Natural killer cell (primary cell): ENCODE measurements around the gene SOX6. TPM values are rescaled to one million over a fixed set of nuclear protein-coding genes. Genes with fewer than 3 reads are reported as not detected.

Experiments used
- ATAC-seq, 3 donors: fragments of 150-1000 bp in 2 of 3; fragments of 200-7000 bp in 1 of 3; cut with Tn5 transposase; 1 replicate in 1 of 3; 2 replicates in 2 of 3; pipeline ENCODE4 v1.10.0; 2021; ENCODE audit warnings: mild to moderate bottlenecking in 2 of 3, moderate library complexity in 2 of 3
- DNase-seq, 2 donors: peaks; one replicate each; pipeline versions ENCODE4 v3.0.0 to v3.0.0-alpha.2; 2013 to 2021; ENCODE audit warnings: mixed read lengths in 1 of 2
- H3K27ac ChIP-seq: one replicate; pipeline ENCODE4 v1.5.1; 2013; ENCODE audit warnings: mild to moderate bottlenecking, low read length
- H3K27me3 ChIP-seq: one replicate; pipeline ENCODE4 v1.6.1; 2013; ENCODE audit warnings: low read length; ENCODE audit not compliant: control insufficient read depth, insufficient read depth
- H3K36me3 ChIP-seq: one replicate; pipeline ENCODE4 v1.6.1; 2013; ENCODE audit warnings: low read length; ENCODE audit not compliant: control insufficient read depth, insufficient read depth
- H3K4me1 ChIP-seq: one replicate; pipeline ENCODE4 v1.6.1; 2013; ENCODE audit warnings: low read length; ENCODE audit not compliant: control insufficient read depth, insufficient read depth
- H3K4me3 ChIP-seq: one replicate; pipeline ENCODE4 v1.5.1; 2013; ENCODE audit warnings: low read length
- H3K9me3 ChIP-seq: one replicate; pipeline ENCODE4 v1.6.1; 2013; ENCODE audit warnings: low read length; ENCODE audit not compliant: control insufficient read depth, insufficient read depth
- H3K27ac Mint-ChIP-seq, 2 donors: one replicate each; pipeline ENCODE4 v1.8.0; 2022; ENCODE audit warnings: mild to moderate bottlenecking in 2 of 2, mixed read lengths in 2 of 2, moderate library complexity in 1 of 2
- H3K27me3 Mint-ChIP-seq, 2 donors: one replicate each; pipeline ENCODE4 v1.8.0; 2022; ENCODE audit warnings: low read depth in 2 of 2, mixed read lengths in 2 of 2
- H3K36me3 Mint-ChIP-seq: one replicate; pipeline ENCODE4 v1.8.0; 2022; ENCODE audit warnings: mixed read lengths
- H3K4me1 Mint-ChIP-seq, 2 donors: one replicate each; pipeline ENCODE4 v1.8.0; 2022; ENCODE audit warnings: mixed read lengths in 2 of 2
- H3K4me3 Mint-ChIP-seq: one replicate; pipeline ENCODE4 v1.8.0; 2022; ENCODE audit warnings: mild to moderate bottlenecking, moderate library complexity, mixed read lengths
- H3K9me3 Mint-ChIP-seq, 2 donors: one replicate each; pipeline ENCODE4 v1.8.0; 2022; ENCODE audit warnings: mixed read lengths in 2 of 2
- WGBS: methylation state at CpG from one replicate; pipeline ENCODE4 v1.1.7; 2013; ENCODE audit warnings: missing lambda C conversion rate; ENCODE audit not compliant: insufficient coverage; 5-methylcytosine and 5-hydroxymethylcytosine counted together
- intact Hi-C: fragments of 100-400 bp; cut with micrococcal nuclease; formaldehyde crosslinking; loops from one replicate; pipeline ENCODE4 v1.14.2; 2022
- total RNA-seq, 4 donors: library from RNA; stranded (reverse); fragments of 120-200 nt in 1 of 4; gene quantifications; one replicate each; pipeline versions ENCODE4 v1.2.3 to v1.2.4, GENCODE V29; 2013 to 2022
- TF ChIP-seq, protein P1 (sequence below): fragments of 200-600 bp; IDR thresholded peaks from one replicate; pipeline ENCODE4 v1.8.0; 2022; ENCODE audit warnings: antibody characterized with exemption

The SOX6 gene
- total RNA-seq, 3 donors from 2014 or later (not counting 1 experiment from before 2014, with no cell fraction given), result 0.27 TPM; not detected in 2

DNA sequence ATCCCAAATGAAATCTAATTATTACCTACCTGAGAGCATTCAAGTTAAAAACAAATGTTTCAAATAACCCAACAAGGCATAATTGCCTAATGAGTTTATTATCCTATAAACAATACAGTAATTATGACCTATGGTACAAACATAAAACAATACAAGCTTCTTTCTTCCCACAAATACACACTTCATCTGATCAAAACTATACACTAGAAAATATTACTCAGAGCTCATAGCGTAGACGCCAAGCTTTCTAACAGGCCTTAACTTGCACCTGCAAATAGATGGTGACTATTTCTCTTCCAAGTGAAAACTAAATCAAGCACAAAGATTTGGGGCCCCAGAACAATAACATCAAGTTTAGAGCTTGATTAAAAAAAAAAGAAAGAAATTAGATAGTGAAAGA is 78.1 kb downstream of the SOX6 start:
- peaks cover 2% of the 10 kb centered on the region in 2 donors for H3K9me3 Mint-ChIP-seq
- TF ChIP-seq, protein P1, sequence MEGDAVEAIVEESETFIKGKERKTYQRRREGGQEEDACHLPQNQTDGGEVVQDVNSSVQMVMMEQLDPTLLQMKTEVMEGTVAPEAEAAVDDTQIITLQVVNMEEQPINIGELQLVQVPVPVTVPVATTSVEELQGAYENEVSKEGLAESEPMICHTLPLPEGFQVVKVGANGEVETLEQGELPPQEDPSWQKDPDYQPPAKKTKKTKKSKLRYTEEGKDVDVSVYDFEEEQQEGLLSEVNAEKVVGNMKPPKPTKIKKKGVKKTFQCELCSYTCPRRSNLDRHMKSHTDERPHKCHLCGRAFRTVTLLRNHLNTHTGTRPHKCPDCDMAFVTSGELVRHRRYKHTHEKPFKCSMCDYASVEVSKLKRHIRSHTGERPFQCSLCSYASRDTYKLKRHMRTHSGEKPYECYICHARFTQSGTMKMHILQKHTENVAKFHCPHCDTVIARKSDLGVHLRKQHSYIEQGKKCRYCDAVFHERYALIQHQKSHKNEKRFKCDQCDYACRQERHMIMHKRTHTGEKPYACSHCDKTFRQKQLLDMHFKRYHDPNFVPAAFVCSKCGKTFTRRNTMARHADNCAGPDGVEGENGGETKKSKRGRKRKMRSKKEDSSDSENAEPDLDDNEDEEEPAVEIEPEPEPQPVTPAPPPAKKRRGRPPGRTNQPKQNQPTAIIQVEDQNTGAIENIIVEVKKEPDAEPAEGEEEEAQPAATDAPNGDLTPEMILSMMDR, result no peak
- peaks cover 8 to 21% of the 10 kb centered on the region in 2 donors for H3K27me3 Mint-ChIP-seq
- Histone ChIP-seq H3K9me3 (no peaks in the 10 kb centered on the region), H3K36me3 (no peaks in the 10 kb centered on the region), H3K27me3 (peaks cover 3% of the 10 kb centered on the region), H3K4me3 (no peak overlapping the region), H3K4me1 (no peaks in the 10 kb centered on the region), H3K27ac (no peak overlapping the region)
- ATAC-seq, result no peak
- H3K4me3 Mint-ChIP-seq, result no peak overlapping the region
- H3K4me1 Mint-ChIP-seq, result peaks cover 0 to 9% of the 10 kb centered on the region in 2 donors
- intact Hi-C loops, result no loop called here
- no peaks in the 10 kb centered on the region for H3K36me3 Mint-ChIP-seq
- DNase-seq, result no peak
- 95% methylated on average over 2 of the region's 2 CpGs for WGBS
- no peak overlapping the region for H3K27ac Mint-ChIP-seq

DNA sequence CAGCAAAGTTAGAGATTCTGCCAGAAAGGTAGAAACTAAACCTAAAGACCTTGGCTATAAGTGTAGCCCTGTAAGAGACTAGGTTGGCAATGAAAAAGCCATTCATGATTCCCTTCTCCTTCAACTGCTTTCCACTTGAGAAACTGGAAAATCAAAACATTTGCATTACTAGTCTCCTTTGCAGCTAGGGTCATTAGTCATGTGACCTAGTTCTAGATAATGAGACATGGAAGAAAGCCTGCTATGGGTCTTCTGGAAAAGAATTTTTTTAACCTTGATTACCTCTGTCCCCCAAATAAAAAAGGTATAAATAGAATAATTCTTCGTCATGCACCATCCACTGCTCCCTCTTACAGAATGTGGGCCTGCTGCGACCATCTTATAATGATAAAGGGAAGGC is 80.1 kb downstream of the SOX6 start:
- intact Hi-C loops, result no loop called here
- H3K27ac Mint-ChIP-seq, result no peak overlapping the region
- no peak overlapping the region for H3K4me3 Mint-ChIP-seq
- H3K27me3 ChIP-seq, result peaks cover 3% of the 10 kb centered on the region
- H3K36me3 Mint-ChIP-seq, result no peaks in the 10 kb centered on the region
- TF ChIP-seq, protein P1, result no peak
- DNase-seq, result no peak
- no peak overlapping the region for H3K4me3 ChIP-seq
- peaks cover 0 to 9% of the 10 kb centered on the region in 2 donors for H3K4me1 Mint-ChIP-seq
- H3K27me3 Mint-ChIP-seq, result peaks cover 8 to 21% of the 10 kb centered on the region in 2 donors
- peaks cover 0 to 2% of the 10 kb centered on the region in 2 donors for H3K9me3 Mint-ChIP-seq
- no peak for ATAC-seq
- H3K9me3 ChIP-seq, result no peaks in the 10 kb centered on the region
- WGBS, result no CpG with 5 or more reads among the region's 2 CpGs
- no peak overlapping the region for H3K27ac ChIP-seq
- H3K36me3 ChIP-seq, result no peaks in the 10 kb centered on the region
- H3K4me1 ChIP-seq, result no peaks in the 10 kb centered on the region

DNA sequence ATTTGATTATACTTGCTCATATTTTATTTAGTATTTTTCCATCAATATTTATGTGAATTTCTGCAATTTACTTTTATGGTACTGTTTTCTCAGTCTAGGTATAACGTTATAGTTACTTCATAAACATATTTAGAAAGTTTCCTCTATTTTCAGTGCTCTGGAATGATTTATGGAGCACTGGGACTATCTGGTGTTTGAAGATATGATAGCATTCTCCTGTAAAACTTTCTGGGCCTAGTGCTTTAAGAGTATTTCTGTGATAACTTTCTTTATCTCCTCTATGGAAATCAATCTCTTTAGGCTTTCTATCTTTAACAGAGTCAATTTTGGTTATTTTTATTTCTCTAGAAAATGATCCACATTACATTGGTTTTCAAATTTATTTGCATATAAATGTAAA is 85.1 kb downstream of the SOX6 start:
- TF ChIP-seq, protein P1, result no peak
- Mint-ChIP-seq H3K27me3 (no peaks in the 10 kb centered on the region), H3K9me3 (peaks cover 0 to 2% of the 10 kb centered on the region in 2 donors), H3K4me1 (no peaks in the 10 kb centered on the region), H3K36me3 (no peaks in the 10 kb centered on the region), H3K27ac (no peak overlapping the region), H3K4me3 (no peak overlapping the region)
- no peak for ATAC-seq
- DNase-seq, result no peak
- Histone ChIP-seq H3K36me3 (no peaks in the 10 kb centered on the region), H3K27ac (no peak overlapping the region), H3K27me3 (no peaks in the 10 kb centered on the region), H3K4me1 (no peaks in the 10 kb centered on the region), H3K4me3 (no peak overlapping the region), H3K9me3 (no peaks in the 10 kb centered on the region)
- no CpG with 5 or more reads among the region's 1 CpG for WGBS
- intact Hi-C loops, result no loop called here

DNA sequence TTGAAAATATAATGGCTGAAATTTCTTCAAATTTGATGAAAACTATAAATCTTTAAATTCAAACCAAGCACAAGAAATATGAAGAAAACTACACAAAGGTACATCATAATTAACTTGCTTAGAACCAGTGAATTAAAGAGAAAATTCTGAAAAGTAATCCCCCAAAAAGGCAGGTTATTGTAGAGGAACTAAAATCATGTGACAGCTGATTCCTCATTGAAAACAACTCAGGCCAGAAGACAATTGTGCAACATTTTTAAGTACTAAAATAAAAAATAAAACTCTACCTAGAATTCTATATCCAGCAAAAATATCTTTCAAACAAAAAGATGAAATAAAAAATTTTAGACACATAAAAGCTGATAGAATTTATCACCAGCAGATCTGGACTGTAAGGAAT is 90.3 kb downstream of the SOX6 start:
- H3K27ac ChIP-seq, result no peak overlapping the region
- Mint-ChIP-seq H3K27ac (no peak overlapping the region), H3K4me1 (no peaks in the 10 kb centered on the region), H3K27me3 (no peaks in the 10 kb centered on the region), H3K9me3 (peaks cover 0 to 6% of the 10 kb centered on the region in 2 donors), H3K36me3 (no peaks in the 10 kb centered on the region), H3K4me3 (no peak overlapping the region)
- no peak overlapping the region for H3K4me3 ChIP-seq
- no peaks in the 10 kb centered on the region for H3K4me1 ChIP-seq
- no peak for DNase-seq
- no peaks in the 10 kb centered on the region for H3K9me3 ChIP-seq
- H3K36me3 ChIP-seq, result no peaks in the 10 kb centered on the region
- intact Hi-C loops, result no loop called here
- no peaks in the 10 kb centered on the region for H3K27me3 ChIP-seq
- TF ChIP-seq, protein P1, result no peak
- no peak for ATAC-seq
